MM.1S (cell line): ENCODE measurements around the gene CHSY1.

Experiments used
- DNase-seq: peaks from one replicate; pipeline ENCODE4 v3.0.0-alpha.2; 2015
- H2AFZ ChIP-seq: fragments of 300-600 bp; sonication (generic); 2 replicates; pipeline ENCODE4 v1.6.0; 2016; ENCODE audit warnings: antibody characterized with exemption, low read length
- H3F3A ChIP-seq: fragments of 300-600 bp; sonication (generic); 2 replicates; pipeline ENCODE4 v1.6.1; 2016; ENCODE audit warnings: mild to moderate bottlenecking, antibody characterized with exemption, low read length, moderate library complexity, mixed read lengths; ENCODE audit not compliant: insufficient read depth
- H3K27ac ChIP-seq: fragments of 300-600 bp; sonication (generic); 2 replicates; pipeline ENCODE4 v1.5.1; 2016; ENCODE audit warnings: mild to moderate bottlenecking, low read length
- H3K27me3 ChIP-seq: fragments of 300-600 bp; sonication (generic); replicated peaks from 2 replicates; pipeline ENCODE4 v1.6.0; 2016; ENCODE audit warnings: low read length; ENCODE audit not compliant: insufficient read depth
- H3K36me3 ChIP-seq: fragments of 300-600 bp; sonication (generic); replicated peaks from 2 replicates; pipeline ENCODE4 v1.6.1; 2016; ENCODE audit warnings: mild to moderate bottlenecking, low read length, mixed read lengths; ENCODE audit not compliant: insufficient read depth
- H3K4me1 ChIP-seq: fragments of 300-600 bp; sonication (generic); 2 replicates; pipeline ENCODE4 v1.6.1; 2016; ENCODE audit warnings: low read length, mixed read lengths
- H3K4me2 ChIP-seq: fragments of 300-600 bp; sonication (generic); 2 replicates; pipeline ENCODE4 v1.6.0; 2016; ENCODE audit warnings: low read depth, low read length
- H3K4me3 ChIP-seq: fragments of 300-600 bp; sonication (generic); 2 replicates; pipeline ENCODE4 v1.5.1; 2016; ENCODE audit warnings: low read length, mixed read lengths
- H3K79me2 ChIP-seq: fragments of 300-600 bp; sonication (generic); 2 replicates; pipeline ENCODE4 v1.6.1; 2016; ENCODE audit warnings: mixed run types, low read length, mixed read lengths
- H3K9ac ChIP-seq: fragments of 300-600 bp; sonication (generic); 2 replicates; pipeline ENCODE4 v1.6.1; 2016; ENCODE audit warnings: low read length, mixed read lengths
- H3K9me2 ChIP-seq: fragments of 300-600 bp; sonication (generic); replicated peaks from 2 replicates; pipeline ENCODE4 v1.6.1; 2016; ENCODE audit warnings: mild to moderate bottlenecking, low read length, mixed read lengths; ENCODE audit not compliant: insufficient read depth
- H3K9me3 ChIP-seq: fragments of 300-600 bp; sonication (generic); replicated peaks from 2 replicates; pipeline ENCODE4 v1.6.1; 2016; ENCODE audit warnings: mild to moderate bottlenecking, low read length, mixed read lengths; ENCODE audit not compliant: insufficient read depth
- H4K20me1 ChIP-seq: fragments of 300-600 bp; sonication (generic); 2 replicates; pipeline ENCODE4 v1.6.1; 2016; ENCODE audit warnings: mild to moderate bottlenecking, low read length, moderate library complexity, mixed read lengths; ENCODE audit not compliant: insufficient read depth
- EZH2 ChIP-seq: fragments of 300-600 bp; sonication (generic); optimal IDR thresholded peaks from 2 replicates; pipeline ENCODE3; 2017; ENCODE audit warnings: low read depth, mild to moderate bottlenecking, antibody characterized with exemption, low read length, mixed read lengths
- EZH2phosphoT487 ChIP-seq: fragments of 300-600 bp; sonication (generic); IDR thresholded peaks from 2 replicates; pipeline ENCODE4 v1.6.1; 2018; ENCODE audit warnings: antibody characterized with exemption, low read length
- TF ChIP-seq, protein P1 (sequence below): fragments of 300-600 bp; sonication (generic); IDR thresholded peaks from 2 replicates; pipeline ENCODE4 v1.5.1; 2016; ENCODE audit warnings: antibody characterized with exemption, low read length, mixed read lengths

CHSY1 gene

DNA sequence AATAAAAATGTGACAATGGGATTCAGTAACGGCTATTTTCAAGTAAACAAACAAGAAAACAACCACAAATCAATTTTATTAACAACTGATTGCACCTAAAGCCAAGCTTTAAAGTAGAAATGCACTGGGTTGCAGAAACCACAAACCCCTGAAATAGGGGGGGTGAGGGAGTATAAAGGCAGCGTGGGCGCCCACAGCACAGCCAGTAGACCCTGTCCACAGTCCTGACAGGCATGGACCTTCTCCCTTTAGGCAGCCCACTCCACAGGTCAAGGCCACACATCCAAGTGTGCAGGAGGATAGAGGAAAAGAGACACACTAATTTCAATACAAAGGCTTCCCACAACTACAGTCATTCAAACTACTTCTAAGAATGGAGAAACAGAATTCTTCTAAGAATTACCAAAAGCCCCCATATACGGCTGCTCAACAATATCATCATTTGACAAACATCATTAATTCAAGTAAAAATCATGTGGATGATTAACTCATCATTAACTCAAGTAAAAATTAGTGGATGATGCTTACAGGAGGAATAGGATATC is 48.7 kb downstream of the CHSY1 start:
- no peaks in the 10 kb centered on the region for H4K20me1 ChIP-seq
- H3K79me2 ChIP-seq = peaks cover 83% of the 10 kb centered on the region
- H3K9ac ChIP-seq = peak overlapping the region; percentile 38; the same call in 1 of the 2 replicates
- no peak overlapping the region for H3K4me3 ChIP-seq
- no peak for TF ChIP-seq EZH2
- TF ChIP-seq, protein P1, sequence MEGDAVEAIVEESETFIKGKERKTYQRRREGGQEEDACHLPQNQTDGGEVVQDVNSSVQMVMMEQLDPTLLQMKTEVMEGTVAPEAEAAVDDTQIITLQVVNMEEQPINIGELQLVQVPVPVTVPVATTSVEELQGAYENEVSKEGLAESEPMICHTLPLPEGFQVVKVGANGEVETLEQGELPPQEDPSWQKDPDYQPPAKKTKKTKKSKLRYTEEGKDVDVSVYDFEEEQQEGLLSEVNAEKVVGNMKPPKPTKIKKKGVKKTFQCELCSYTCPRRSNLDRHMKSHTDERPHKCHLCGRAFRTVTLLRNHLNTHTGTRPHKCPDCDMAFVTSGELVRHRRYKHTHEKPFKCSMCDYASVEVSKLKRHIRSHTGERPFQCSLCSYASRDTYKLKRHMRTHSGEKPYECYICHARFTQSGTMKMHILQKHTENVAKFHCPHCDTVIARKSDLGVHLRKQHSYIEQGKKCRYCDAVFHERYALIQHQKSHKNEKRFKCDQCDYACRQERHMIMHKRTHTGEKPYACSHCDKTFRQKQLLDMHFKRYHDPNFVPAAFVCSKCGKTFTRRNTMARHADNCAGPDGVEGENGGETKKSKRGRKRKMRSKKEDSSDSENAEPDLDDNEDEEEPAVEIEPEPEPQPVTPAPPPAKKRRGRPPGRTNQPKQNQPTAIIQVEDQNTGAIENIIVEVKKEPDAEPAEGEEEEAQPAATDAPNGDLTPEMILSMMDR = no peak
- H3K27me3 ChIP-seq = no peaks in the 10 kb centered on the region
- H3K4me2 ChIP-seq = peak overlapping the region; percentile 52
- DNase-seq = no peak
- H3K9me2 ChIP-seq = no peaks in the 10 kb centered on the region
- no peaks in the 10 kb centered on the region for H3K9me3 ChIP-seq
- peaks cover 51% of the 10 kb centered on the region for H3F3A ChIP-seq
- 0 out of 2 replicates have a peak, but pooled peaks cover 8% of the 10 kb centered on the region for H3K36me3 ChIP-seq
- peaks cover 65% of the 10 kb centered on the region for H3K4me1 ChIP-seq
- H2AFZ ChIP-seq = no peak overlapping the region
- peak overlapping the region; percentile 63; the same call in 1 of the 2 replicates for H3K27ac ChIP-seq

DNA sequence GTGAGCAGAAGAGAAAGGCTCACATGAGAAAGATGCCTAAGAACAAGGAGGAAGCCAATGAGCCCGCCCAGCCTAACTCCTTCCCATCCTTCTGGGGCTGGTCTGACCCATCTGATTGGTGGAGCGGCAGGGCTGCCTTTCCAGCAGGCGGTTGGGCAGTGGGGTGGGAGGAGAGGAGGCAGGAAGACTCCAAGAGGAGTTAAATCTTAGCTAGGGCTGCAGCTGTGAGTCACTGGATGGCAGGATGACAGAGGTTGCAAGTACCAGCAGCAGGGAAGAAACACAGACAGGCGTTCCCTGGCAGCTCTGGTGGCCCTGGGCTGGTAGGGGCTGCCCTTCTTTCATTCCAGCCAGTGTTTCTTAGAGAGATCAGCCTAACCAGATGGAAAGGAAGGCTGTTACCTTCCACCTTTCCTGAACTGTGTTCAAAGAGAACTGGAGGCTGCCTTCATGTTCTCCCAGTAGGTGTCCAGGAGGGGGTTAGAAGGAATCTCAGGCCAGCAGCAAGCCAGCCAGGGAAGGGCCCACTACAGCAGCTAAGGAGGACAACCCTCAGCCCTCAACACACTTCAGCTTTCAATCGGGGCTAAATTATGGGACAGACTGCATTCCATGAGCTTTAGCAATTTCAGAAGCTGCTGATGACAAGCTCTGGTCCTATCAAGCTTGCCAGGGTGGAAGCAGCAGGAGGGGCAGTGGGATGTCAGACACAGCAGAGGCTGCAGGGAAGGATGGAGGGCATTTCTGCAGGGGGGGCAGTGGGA is 50.3 kb downstream of the CHSY1 start:
- H3K9me3 ChIP-seq = no peaks in the 10 kb centered on the region
- peaks cover 71% of the 10 kb centered on the region for H3K4me1 ChIP-seq
- H3K27me3 ChIP-seq = no peaks in the 10 kb centered on the region
- 0 out of 2 replicates have a peak, but pooled peaks cover 1% of the 10 kb centered on the region for H3K36me3 ChIP-seq
- peaks cover 56% of the 10 kb centered on the region for H3F3A ChIP-seq
- H3K9me2 ChIP-seq = no peaks in the 10 kb centered on the region
- H3K79me2 ChIP-seq = peaks cover 83% of the 10 kb centered on the region
- H3K4me3 ChIP-seq = no peak overlapping the region
- no peak for TF ChIP-seq EZH2phosphoT487
- TF ChIP-seq, protein P1 = no peak
- no peak for TF ChIP-seq EZH2
- no peak overlapping the region for H2AFZ ChIP-seq
- peak overlapping the region; percentile 56 for H3K9ac ChIP-seq
- no peak for DNase-seq
- H3K27ac ChIP-seq = peak overlapping the region; percentile 98
- no peaks in the 10 kb centered on the region for H4K20me1 ChIP-seq
- peak overlapping the region; percentile 43 for H3K4me2 ChIP-seq

- TF ChIP-seq, protein P1 = no peak
- TF ChIP-seq EZH2phosphoT487 = no peak
- TF ChIP-seq EZH2 = no peak
- no peaks in the 10 kb centered on the region for H4K20me1 ChIP-seq
- peak overlapping the region; percentile 82 for H3K9ac ChIP-seq
- H3K36me3 ChIP-seq = no peaks in the 10 kb centered on the region
- no peaks in the 10 kb centered on the region for H3K27me3 ChIP-seq
- peak; percentile 35 for DNase-seq
- H3K9me2 ChIP-seq = no peaks in the 10 kb centered on the region
- H3K4me2 ChIP-seq = peak overlapping the region; percentile 43
- peak overlapping the region; percentile 98 for H3K27ac ChIP-seq
- H3F3A ChIP-seq = peaks cover 56% of the 10 kb centered on the region
- H3K4me1 ChIP-seq = peaks cover 64% of the 10 kb centered on the region
- H3K9me3 ChIP-seq = no peaks in the 10 kb centered on the region
- H3K4me3 ChIP-seq = peak overlapping the region; percentile 24
- no peak overlapping the region for H2AFZ ChIP-seq
- H3K79me2 ChIP-seq = peaks cover 83% of the 10 kb centered on the region
Measured at GRCh38 chr15:101200181-101200580, 51.7 kb downstream of the CHSY1 start.
